Muscle of leg (tissue), 16 donors: ENCODE results near the gene SDE2. TPM values are rescaled to one million over a fixed set of nuclear protein-coding genes. Genes with fewer than 3 reads are reported as not detected.

Experiments
- DNase-seq: peaks from one replicate; pipeline ENCODE4 v3.0.0; 2013
- H3K27ac ChIP-seq: one replicate; pipeline ENCODE4 v1.5.1; 2013; ENCODE audit warnings: mild to moderate bottlenecking, low read length, control low read depth
- H3K27me3 ChIP-seq: one replicate; pipeline ENCODE4 v1.6.1; 2013; ENCODE audit warnings: low read length; ENCODE audit not compliant: control insufficient read depth, insufficient read depth
- H3K36me3 ChIP-seq: one replicate; pipeline ENCODE4 v1.6.1; 2013; ENCODE audit warnings: low read length; ENCODE audit not compliant: control insufficient read depth, insufficient read depth
- H3K4me1 ChIP-seq: one replicate; pipeline ENCODE4 v1.6.1; 2013; ENCODE audit warnings: low read length; ENCODE audit not compliant: control insufficient read depth, insufficient read depth
- H3K4me3 ChIP-seq: one replicate; pipeline ENCODE4 v1.5.1; 2013; ENCODE audit warnings: low read length, control low read depth
- H3K9me3 ChIP-seq: replicated peaks from 2 replicates; pipeline ENCODE4 v1.6.1; 2013; ENCODE audit warnings: low read depth, low read length; ENCODE audit not compliant: control insufficient read depth
- WGBS: methylation state at CpG from one replicate; pipeline ENCODE4 v1.1.5; 2013; ENCODE audit warnings: missing lambda C conversion rate; ENCODE audit not compliant: insufficient coverage; 5-methylcytosine and 5-hydroxymethylcytosine counted together
- long read RNA-seq, 11 donors: transcript quantifications; one replicate each; lab custom pipeline, GENCODE V29; 2026
- polyA plus RNA-seq, 8 donors: library from polyadenylated mRNA; unstranded; fragments of 120-200 nt; gene quantifications; one replicate each; pipeline versions ENCODE4 v1.2.1 to v1.2.3, GENCODE V29; 2013; ENCODE audit warnings: inconsistent platforms in 1 of 8, low replicate concordance in 1 of 8; ENCODE audit not compliant: insufficient read length in 8 of 8, insufficient read depth in 1 of 8
- total RNA-seq: library from RNA; stranded (reverse); fragments of 120-200 nt; gene quantifications from one replicate; pipeline ENCODE4 v1.2.4, GENCODE V29; 2013

SDE2 gene
- total RNA-seq, result 13.8 TPM
- 10 to 100 TPM; 10.8 to 16.1 (median 13.7) TPM for polyA plus RNA-seq
- long read RNA-seq, donor 1, partial matches to known transcripts, result 0 of 1 reads
- long read RNA-seq, donor 1, other reads (novel, unspliced or antisense), result 0 of 1 reads
- long read RNA-seq, donor 2, result 0 reads
- long read RNA-seq, donor 3, transcript SDE2-201 (7 exons, 3,975 nt), result major isoform, 5 of 5 reads
- long read RNA-seq, donor 3, partial matches to known transcripts, result 0 of 5 reads
- long read RNA-seq, donor 3, other reads (novel, unspliced or antisense), result 0 of 5 reads
- long read RNA-seq, donor 4, result 0 reads
- long read RNA-seq, donor 5, partial matches to known transcripts, result 31 of 35 reads
- long read RNA-seq, donor 5, other reads (novel, unspliced or antisense), result 0 of 35 reads
- long read RNA-seq, donor 6, partial matches to known transcripts, result 0 of 4 reads
- long read RNA-seq, donor 6, other reads (novel, unspliced or antisense), result 0 of 4 reads
- long read RNA-seq, donor 7, partial matches to known transcripts, result 0 of 3 reads
- long read RNA-seq, donor 7, other reads (novel, unspliced or antisense), result 0 of 3 reads
- long read RNA-seq, donor 8, partial matches to known transcripts, result 0 of 1 reads
- long read RNA-seq, donor 8, other reads (novel, unspliced or antisense), result 0 of 1 reads
- long read RNA-seq, donor 9, result 0 reads
- long read RNA-seq, donor 10, partial matches to known transcripts, result 0 of 2 reads
- long read RNA-seq, donor 10, other reads (novel, unspliced or antisense), result 0 of 2 reads
- long read RNA-seq, donor 11, partial matches to known transcripts, result 11 of 11 reads
- long read RNA-seq, donor 11, other reads (novel, unspliced or antisense), result 0 of 11 reads

GRCh38 chr1:225999227-225999911 is at the start of gene SDE2:
SDE2 (minus strand) TSS chr1:225999343; CDS start chr1:225999312, 31 bp downstream.
- Histone ChIP-seq H3K36me3 (peaks cover 6% of the 10 kb centered on the region), H3K27ac (peak within 1 kb of the TSS; percentile 99), H3K27me3 (no peaks in the 10 kb centered on the region), H3K4me3 (peak within 1 kb of the TSS; percentile 96), H3K9me3 (no peaks in the 10 kb centered on the region), H3K4me1 (peaks cover 27% of the 10 kb centered on the region)
- 0% methylated on average over 32 of the region's 53 CpGs for WGBS
- DNase-seq, result peak; percentile 100

DNA sequence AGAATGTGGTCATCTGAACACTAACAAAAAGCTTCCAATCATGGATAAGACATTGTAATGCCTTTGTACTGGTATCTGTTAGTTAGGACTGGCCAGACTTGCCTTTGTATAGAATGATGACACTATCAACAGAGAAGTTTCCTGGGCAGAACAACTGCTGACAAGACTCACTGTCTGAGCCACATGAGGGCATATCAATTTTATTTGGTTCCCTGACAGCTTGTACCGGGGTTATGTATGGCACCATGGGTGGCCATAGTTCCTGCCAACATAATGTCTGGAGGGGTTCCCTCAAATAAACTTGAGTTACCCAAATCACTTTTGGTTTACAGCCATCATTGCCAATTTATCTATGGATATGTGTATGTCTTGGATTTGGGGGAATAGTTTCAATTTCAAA is 49.7 kb upstream of the SDE2 start:
- H3K36me3 ChIP-seq, result no peaks in the 10 kb centered on the region
- DNase-seq, result no peak
- H3K9me3 ChIP-seq, result no peaks in the 10 kb centered on the region
- no peaks in the 10 kb centered on the region for H3K4me1 ChIP-seq
- H3K4me3 ChIP-seq, result no peak overlapping the region
- no peak overlapping the region for H3K27ac ChIP-seq
- H3K27me3 ChIP-seq, result no peaks in the 10 kb centered on the region
- 63% methylated on average over 1 of the region's 1 CpG for WGBS

- no peaks in the 10 kb centered on the region for H3K9me3 ChIP-seq
- no peak for DNase-seq
- no peak overlapping the region for H3K27ac ChIP-seq
- H3K27me3 ChIP-seq, result no peaks in the 10 kb centered on the region
- no peak overlapping the region for H3K4me3 ChIP-seq
- H3K36me3 ChIP-seq, result no peaks in the 10 kb centered on the region
- H3K4me1 ChIP-seq, result no peaks in the 10 kb centered on the region
- 43% methylated on average over 1 of the region's 1 CpG for WGBS
Observed at GRCh38 chr1:226047495-226047894, 48.4 kb upstream of the SDE2 start.

DNA sequence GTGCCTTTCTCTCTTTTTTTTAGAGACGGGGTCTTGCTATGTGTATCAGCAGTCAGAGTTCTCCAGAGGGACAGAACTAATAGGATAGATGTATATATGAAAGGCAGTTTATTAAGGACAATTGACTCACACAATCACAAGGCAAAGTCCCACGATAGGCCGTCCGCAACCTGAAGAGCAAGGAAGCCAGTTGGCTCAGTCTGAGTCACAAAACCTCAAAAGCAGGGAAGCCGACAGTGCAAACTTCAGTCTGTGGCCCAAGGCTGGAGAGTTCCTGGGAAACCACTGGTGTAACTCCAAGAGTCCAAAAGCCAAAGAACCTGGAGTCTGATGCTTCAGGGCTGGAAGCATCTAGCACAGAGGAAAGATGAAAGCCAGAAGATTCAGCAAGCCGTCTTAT is 47.1 kb upstream of the SDE2 start:
- no peaks in the 10 kb centered on the region for H3K4me1 ChIP-seq
- H3K4me3 ChIP-seq, result no peak overlapping the region
- no peaks in the 10 kb centered on the region for H3K27me3 ChIP-seq
- WGBS, result 78% methylated on average over 4 of the region's 6 CpGs
- no peak for DNase-seq
- H3K27ac ChIP-seq, result no peak overlapping the region
- H3K36me3 ChIP-seq, result no peaks in the 10 kb centered on the region
- H3K9me3 ChIP-seq, result no peaks in the 10 kb centered on the region

DNA sequence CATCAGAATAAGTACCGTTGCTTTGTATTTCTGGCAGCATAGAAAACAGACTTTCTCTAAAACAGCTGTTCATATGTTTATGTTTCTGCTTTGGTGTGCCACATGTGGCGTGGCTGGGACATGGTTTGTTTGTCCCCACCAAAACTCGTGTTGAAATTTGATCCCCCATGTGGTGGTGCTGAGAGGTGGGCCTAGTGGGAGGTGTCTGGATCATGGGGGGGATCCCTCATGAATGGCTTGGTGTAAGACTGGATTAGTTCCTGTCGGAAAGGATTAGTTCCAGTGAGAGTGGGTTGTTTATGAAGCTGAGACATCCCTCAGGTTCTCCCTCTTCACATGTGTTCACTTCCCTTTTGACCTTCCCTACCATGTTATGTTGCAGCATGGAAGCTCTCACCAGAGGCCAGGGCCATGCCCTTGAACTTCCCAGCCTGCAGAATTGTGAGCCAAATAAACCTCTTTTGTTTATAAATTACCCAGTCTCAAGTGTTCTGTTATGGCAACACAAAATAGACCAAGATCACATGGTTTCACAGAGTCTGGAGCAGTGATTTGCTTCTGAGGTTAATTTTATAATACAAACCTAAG is 45.5 kb upstream of the SDE2 start:
- no peak overlapping the region for H3K27ac ChIP-seq
- H3K27me3 ChIP-seq, result no peaks in the 10 kb centered on the region
- no CpG with 5 or more reads among the region's 4 CpGs for WGBS
- no peaks in the 10 kb centered on the region for H3K36me3 ChIP-seq
- H3K9me3 ChIP-seq, result no peaks in the 10 kb centered on the region
- no peak overlapping the region for H3K4me3 ChIP-seq
- H3K4me1 ChIP-seq, result no peaks in the 10 kb centered on the region
- DNase-seq, result no peak

DNA sequence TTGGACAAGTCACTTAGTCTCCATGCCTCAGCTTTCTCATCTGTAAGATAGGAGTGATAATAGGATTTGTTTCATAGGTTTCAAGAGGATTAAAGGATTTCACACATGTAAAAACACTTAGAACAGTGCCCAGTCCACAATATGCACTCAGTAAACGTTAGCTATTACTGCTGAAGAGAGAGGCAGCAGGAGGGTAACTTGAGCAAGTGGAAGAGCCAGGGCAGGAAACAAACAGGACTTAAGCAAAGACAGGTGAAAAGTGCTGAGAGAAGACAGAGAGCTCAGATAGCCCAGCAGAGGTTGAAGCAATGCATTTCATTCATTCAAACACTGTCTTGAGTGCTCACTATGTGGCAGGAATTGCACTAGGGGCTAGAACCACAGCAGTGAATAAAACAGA is 42.3 kb upstream of the SDE2 start:
- no peaks in the 10 kb centered on the region for H3K9me3 ChIP-seq
- no peaks in the 10 kb centered on the region for H3K4me1 ChIP-seq
- no peak overlapping the region for H3K4me3 ChIP-seq
- H3K27ac ChIP-seq, result no peak overlapping the region
- no peak for DNase-seq
- no peaks in the 10 kb centered on the region for H3K27me3 ChIP-seq
- H3K36me3 ChIP-seq, result no peaks in the 10 kb centered on the region
- WGBS, result no CpG with 5 or more reads among the region's 1 CpG

GRCh38 chr1:226038661-226039060 is 39.5 kb upstream of the SDE2 start:
- H3K4me3 ChIP-seq, result no peak overlapping the region
- no peaks in the 10 kb centered on the region for H3K36me3 ChIP-seq
- H3K9me3 ChIP-seq, result no peaks in the 10 kb centered on the region
- H3K27ac ChIP-seq, result no peak overlapping the region
- no CpG with 5 or more reads among the region's 1 CpG for WGBS
- H3K27me3 ChIP-seq, result no peaks in the 10 kb centered on the region
- DNase-seq, result no peak
- H3K4me1 ChIP-seq, result peaks cover 3% of the 10 kb centered on the region

DNA sequence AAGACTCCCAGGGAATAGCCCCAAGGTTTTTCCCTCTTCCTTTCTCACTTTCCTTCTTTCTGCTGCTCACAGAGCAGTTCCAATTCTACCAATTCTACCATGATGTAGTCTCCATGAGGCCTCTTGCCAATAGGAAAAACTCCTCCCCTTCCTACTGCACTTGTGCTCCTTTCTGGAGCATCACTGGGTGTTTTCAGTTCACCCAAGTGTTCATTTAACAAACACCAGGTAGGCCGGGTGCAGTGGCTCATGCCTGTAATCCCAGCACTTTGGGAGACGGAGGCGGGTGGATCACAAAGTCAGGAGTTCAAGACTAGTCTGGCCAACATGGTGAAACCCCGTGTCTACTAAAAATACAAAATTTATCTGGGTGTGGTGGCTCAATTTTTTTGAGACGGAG is 36.8 kb upstream of the SDE2 start:
- Histone ChIP-seq H3K36me3 (no peaks in the 10 kb centered on the region), H3K9me3 (no peaks in the 10 kb centered on the region), H3K4me3 (no peak overlapping the region), H3K4me1 (peaks cover 3% of the 10 kb centered on the region), H3K27ac (no peak overlapping the region), H3K27me3 (no peaks in the 10 kb centered on the region)
- WGBS, result 90% methylated on average over 2 of the region's 5 CpGs
- no peak for DNase-seq

DNA sequence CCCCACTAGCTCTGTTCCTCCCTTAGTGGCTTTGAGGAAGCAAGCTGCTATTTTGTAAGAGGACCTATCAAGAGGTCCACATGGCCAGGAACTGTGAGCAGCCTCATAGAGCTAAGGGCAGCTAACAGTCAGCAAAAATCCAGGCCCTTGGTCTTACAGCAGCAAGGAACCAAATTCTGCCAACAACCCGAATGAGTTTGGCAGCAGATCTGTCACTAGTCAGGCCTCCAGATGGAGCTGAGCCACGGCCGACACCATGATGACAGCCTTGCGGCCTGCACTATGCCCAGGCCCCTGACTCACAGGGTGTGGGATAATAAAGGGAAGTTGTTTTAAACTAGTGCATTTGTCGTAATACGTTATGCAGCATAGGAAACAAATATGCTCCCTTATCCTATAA is 35.3 kb upstream of the SDE2 start:
- WGBS, result 0% methylated on average over 1 of the region's 6 CpGs
- Histone ChIP-seq H3K27ac (peak overlapping the region; percentile 38), H3K36me3 (no peaks in the 10 kb centered on the region), H3K4me3 (no peak overlapping the region), H3K4me1 (peaks cover 3% of the 10 kb centered on the region), H3K9me3 (no peaks in the 10 kb centered on the region), H3K27me3 (no peaks in the 10 kb centered on the region)
- peak; percentile 87 for DNase-seq

DNA sequence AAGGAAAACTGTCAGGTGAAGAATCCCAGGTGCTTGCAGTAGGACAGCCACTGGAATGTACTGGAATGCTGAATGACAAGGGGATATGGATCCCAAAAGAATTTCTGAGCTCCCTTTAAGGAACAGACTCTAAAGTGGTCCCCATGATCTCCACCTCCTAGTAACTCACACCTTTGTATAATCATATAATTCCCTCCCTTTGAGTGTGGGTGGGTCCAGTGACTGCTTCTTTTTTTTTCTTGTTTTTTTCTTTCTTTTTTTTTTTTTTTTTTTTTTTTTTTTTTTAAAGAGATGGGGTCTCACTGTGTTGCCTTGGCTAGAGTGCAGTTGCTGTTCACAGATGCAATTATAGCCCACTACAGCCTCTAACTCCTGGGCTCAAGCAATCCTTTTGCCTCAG is 34.8 kb upstream of the SDE2 start:
- Histone ChIP-seq H3K27ac (peak overlapping the region; percentile 38), H3K36me3 (no peaks in the 10 kb centered on the region), H3K4me3 (no peak overlapping the region), H3K27me3 (no peaks in the 10 kb centered on the region), H3K4me1 (peaks cover 3% of the 10 kb centered on the region), H3K9me3 (no peaks in the 10 kb centered on the region)
- DNase-seq, result no peak
